SK-N-SH treated with all-trans-retinoic acid at 6 μM for 48 hours (cell line): ENCODE data around the gene RAB3IL1.
"Not testable (repeated sequence)": the region's sequence is repeated elsewhere in the genome, so short reads cannot be mapped to it uniquely, and the experiment has no call there.

Experiments
- ARNTL ChIP-seq: fragments of 450-650 bp; formaldehyde crosslinking; IDR thresholded peaks from 2 replicates; pipeline ENCODE4 v1.5.0; 2020; ENCODE audit warnings: low read depth, mild to moderate bottlenecking, moderate library complexity, borderline replicate concordance
- BACH2 ChIP-seq: fragments of 250-450 bp; sonication (Bioruptor Pico); IDR thresholded peaks from 2 replicates; pipeline ENCODE4 v1.9.0; 2021; ENCODE audit warnings: mild to moderate bottlenecking, borderline replicate concordance
- CSRNP3 ChIP-seq: fragments of 250-450 bp; sonication (Bioruptor Pico); IDR thresholded peaks from 2 replicates; pipeline ENCODE4 v1.5.1; 2021; ENCODE audit warnings: mild to moderate bottlenecking, moderate library complexity
- ESRRG ChIP-seq: fragments of 250-450 bp; sonication (Bioruptor Pico); IDR thresholded peaks from 2 replicates; pipeline ENCODE4 v1.6.1; 2021; ENCODE audit warnings: mild to moderate bottlenecking
- RARB ChIP-seq: fragments of 250-450 bp; sonication (Bioruptor Pico); IDR thresholded peaks from 2 replicates; pipeline ENCODE4 v1.8.0; 2021; ENCODE audit warnings: mild to moderate bottlenecking, moderate library complexity
- SNAI2 ChIP-seq: fragments of 250-450 bp; sonication (Bioruptor Pico); IDR thresholded peaks from 2 replicates; pipeline ENCODE4 v1.5.0; 2020; ENCODE audit warnings: mild to moderate bottlenecking, moderate library complexity
- TCF4 ChIP-seq: fragments of 250-450 bp; sonication (Bioruptor Pico); IDR thresholded peaks from 2 replicates; pipeline ENCODE4 v1.8.0; 2021; ENCODE audit warnings: mild to moderate bottlenecking, moderate library complexity, borderline replicate concordance
- ZC3H10 ChIP-seq: fragments of 250-450 bp; sonication (Bioruptor Pico); IDR thresholded peaks from 2 replicates; pipeline ENCODE4 v1.5.1; 2021; ENCODE audit warnings: mild to moderate bottlenecking, moderate library complexity
- ZFP3 ChIP-seq: fragments of 250-450 bp; sonication (Bioruptor Pico); IDR thresholded peaks from 2 replicates; pipeline ENCODE4 v1.5.0; 2020; ENCODE audit warnings: mild to moderate bottlenecking, moderate library complexity
- ZFP30 ChIP-seq: fragments of 450-650 bp; formaldehyde crosslinking; IDR thresholded peaks from 2 replicates; pipeline ENCODE4 v1.5.0; 2022; ENCODE audit warnings: mild to moderate bottlenecking, moderate library complexity
- ZNF8 ChIP-seq: fragments of 450-650 bp; formaldehyde crosslinking; IDR thresholded peaks from 2 replicates; pipeline ENCODE4 v1.5.0; 2020; ENCODE audit warnings: mild to moderate bottlenecking, moderate library complexity
- TF ChIP-seq, protein P1 (sequence below): fragments of 250-450 bp; sonication (Bioruptor Pico); IDR thresholded peaks from 2 replicates; pipeline ENCODE4 v1.8.0; 2021; ENCODE audit warnings: low read depth, mild to moderate bottlenecking, moderate library complexity, borderline replicate concordance
- TF ChIP-seq, protein P2 (sequence below): fragments of 250-450 bp; sonication (Bioruptor Pico); IDR thresholded peaks from 2 replicates; pipeline ENCODE4 v1.8.0; 2020; ENCODE audit warnings: mild to moderate bottlenecking, moderate library complexity, borderline replicate concordance
- TF ChIP-seq, protein P3 (sequence below): fragments of 250-450 bp; sonication (Bioruptor Pico); IDR thresholded peaks from 2 replicates; pipeline ENCODE4 v1.5.1; 2020; ENCODE audit warnings: low read depth, mild to moderate bottlenecking, moderate library complexity

DNA sequence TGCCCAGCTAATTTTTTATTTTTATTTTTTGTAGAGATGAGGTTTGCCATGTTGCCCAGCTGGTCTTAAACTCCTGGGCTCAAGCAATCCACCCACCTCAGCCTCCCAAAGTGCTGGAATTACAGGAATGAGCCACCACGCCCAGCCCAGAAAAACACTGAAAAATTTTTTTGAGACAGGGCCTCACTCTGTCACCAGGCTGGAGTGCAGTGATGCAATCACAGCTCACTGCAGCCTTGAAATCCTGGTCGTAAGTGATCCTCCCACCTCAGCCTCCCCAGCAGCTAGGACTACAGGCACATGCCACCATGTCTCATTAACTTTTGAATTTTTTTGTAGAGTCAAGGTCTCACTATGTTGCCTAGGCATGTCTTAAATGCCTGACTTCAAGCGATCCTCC is 35.1 kb downstream of the RAB3IL1 start:
- TF ChIP-seq, protein P1, sequence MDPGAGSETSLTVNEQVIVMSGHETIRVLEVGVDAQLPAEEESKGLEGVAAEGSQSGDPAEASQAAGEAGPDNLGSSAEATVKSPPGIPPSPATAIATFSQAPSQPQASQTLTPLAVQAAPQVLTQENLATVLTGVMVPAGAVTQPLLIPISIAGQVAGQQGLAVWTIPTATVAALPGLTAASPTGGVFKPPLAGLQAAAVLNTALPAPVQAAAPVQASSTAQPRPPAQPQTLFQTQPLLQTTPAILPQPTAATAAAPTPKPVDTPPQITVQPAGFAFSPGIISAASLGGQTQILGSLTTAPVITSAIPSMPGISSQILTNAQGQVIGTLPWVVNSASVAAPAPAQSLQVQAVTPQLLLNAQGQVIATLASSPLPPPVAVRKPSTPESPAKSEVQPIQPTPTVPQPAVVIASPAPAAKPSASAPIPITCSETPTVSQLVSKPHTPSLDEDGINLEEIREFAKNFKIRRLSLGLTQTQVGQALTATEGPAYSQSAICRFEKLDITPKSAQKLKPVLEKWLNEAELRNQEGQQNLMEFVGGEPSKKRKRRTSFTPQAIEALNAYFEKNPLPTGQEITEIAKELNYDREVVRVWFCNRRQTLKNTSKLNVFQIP (CRISPR knock-in tag): not testable (repeated sequence)
- not testable (repeated sequence) for TF ChIP-seq RARB (CRISPR knock-in tag); ARNTL; ZFP30; ZFP3 (CRISPR knock-in tag); ZC3H10; BACH2 (CRISPR knock-in tag); SNAI2; ESRRG (CRISPR knock-in tag); CSRNP3 (CRISPR knock-in tag); TCF4 (CRISPR knock-in tag); ZNF8 (CRISPR knock-in tag)
- TF ChIP-seq, protein P2, sequence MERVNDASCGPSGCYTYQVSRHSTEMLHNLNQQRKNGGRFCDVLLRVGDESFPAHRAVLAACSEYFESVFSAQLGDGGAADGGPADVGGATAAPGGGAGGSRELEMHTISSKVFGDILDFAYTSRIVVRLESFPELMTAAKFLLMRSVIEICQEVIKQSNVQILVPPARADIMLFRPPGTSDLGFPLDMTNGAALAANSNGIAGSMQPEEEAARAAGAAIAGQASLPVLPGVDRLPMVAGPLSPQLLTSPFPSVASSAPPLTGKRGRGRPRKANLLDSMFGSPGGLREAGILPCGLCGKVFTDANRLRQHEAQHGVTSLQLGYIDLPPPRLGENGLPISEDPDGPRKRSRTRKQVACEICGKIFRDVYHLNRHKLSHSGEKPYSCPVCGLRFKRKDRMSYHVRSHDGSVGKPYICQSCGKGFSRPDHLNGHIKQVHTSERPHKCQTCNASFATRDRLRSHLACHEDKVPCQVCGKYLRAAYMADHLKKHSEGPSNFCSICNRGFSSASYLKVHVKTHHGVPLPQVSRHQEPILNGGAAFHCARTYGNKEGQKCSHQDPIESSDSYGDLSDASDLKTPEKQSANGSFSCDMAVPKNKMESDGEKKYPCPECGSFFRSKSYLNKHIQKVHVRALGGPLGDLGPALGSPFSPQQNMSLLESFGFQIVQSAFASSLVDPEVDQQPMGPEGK (CRISPR knock-in tag): not testable (repeated sequence)
- TF ChIP-seq, protein P3, sequence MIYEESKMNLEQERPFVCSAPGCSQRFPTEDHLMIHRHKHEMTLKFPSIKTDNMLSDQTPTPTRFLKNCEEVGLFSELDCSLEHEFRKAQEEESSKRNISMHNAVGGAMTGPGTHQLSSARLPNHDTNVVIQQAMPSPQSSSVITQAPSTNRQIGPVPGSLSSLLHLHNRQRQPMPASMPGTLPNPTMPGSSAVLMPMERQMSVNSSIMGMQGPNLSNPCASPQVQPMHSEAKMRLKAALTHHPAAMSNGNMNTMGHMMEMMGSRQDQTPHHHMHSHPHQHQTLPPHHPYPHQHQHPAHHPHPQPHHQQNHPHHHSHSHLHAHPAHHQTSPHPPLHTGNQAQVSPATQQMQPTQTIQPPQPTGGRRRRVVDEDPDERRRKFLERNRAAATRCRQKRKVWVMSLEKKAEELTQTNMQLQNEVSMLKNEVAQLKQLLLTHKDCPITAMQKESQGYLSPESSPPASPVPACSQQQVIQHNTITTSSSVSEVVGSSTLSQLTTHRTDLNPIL: not testable (repeated sequence)
